ENCODE results near the gene VASH2. TPM values are rescaled to one million over a fixed set of nuclear protein-coding genes. Genes with fewer than 3 reads are reported as not detected.

The VASH2 gene
- total and polyA plus RNA-seq, 2 experiments from 2014 or later = 129 to 381 TPM

DNA sequence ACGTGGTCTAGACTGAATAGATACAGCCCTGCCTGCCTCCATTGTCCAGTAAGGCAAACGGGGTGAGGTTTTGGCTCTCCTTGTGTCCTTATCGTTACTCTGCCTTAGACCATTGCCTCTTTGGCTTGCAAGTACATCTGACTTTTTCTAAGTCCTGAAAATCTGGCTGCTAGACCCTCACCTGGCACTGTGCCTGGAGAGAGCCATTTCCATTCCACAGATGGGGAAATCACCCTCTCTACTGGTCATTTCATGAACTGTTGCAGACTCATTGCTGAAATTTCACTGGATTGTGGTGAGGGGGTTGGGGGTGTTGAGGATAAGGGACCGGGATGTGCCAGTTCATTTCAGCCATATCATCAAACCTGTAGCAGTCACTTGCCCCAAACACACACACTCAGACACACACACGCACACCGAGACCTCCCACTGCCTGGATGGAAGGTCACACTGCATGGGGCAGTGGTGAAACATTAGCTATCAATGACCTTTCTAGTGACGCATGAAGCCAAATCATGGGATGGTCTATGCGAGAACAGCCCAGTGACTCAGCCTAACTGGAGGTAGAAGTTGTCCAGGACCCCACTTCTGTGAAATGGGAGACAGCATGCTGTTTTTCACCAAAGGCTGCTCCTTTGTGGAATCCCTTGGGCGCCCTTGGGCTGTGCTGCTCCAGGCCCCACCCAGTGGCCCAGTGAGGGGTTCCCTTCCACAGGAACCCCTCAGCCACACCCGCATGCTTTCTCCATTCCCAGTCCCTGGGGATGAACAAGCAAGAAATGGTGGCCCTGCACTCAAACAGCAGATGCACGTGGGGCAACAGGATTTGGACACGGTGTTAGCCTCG, 34.9 kb upstream of the VASH2 start (continued):
- TF ChIP-seq, protein P1, sequence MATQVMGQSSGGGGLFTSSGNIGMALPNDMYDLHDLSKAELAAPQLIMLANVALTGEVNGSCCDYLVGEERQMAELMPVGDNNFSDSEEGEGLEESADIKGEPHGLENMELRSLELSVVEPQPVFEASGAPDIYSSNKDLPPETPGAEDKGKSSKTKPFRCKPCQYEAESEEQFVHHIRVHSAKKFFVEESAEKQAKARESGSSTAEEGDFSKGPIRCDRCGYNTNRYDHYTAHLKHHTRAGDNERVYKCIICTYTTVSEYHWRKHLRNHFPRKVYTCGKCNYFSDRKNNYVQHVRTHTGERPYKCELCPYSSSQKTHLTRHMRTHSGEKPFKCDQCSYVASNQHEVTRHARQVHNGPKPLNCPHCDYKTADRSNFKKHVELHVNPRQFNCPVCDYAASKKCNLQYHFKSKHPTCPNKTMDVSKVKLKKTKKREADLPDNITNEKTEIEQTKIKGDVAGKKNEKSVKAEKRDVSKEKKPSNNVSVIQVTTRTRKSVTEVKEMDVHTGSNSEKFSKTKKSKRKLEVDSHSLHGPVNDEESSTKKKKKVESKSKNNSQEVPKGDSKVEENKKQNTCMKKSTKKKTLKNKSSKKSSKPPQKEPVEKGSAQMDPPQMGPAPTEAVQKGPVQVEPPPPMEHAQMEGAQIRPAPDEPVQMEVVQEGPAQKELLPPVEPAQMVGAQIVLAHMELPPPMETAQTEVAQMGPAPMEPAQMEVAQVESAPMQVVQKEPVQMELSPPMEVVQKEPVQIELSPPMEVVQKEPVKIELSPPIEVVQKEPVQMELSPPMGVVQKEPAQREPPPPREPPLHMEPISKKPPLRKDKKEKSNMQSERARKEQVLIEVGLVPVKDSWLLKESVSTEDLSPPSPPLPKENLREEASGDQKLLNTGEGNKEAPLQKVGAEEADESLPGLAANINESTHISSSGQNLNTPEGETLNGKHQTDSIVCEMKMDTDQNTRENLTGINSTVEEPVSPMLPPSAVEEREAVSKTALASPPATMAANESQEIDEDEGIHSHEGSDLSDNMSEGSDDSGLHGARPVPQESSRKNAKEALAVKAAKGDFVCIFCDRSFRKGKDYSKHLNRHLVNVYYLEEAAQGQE (IDR thresholded peaks at IDR 0.05; ENCODE audit: unreplicated experiment) = no peak
- no peak for TF ChIP-seq CREB1 (CRISPR knock-in tag; IDR thresholded peaks at IDR 0.05; ENCODE audit: low read depth)
- TF ChIP-seq, protein P2, sequence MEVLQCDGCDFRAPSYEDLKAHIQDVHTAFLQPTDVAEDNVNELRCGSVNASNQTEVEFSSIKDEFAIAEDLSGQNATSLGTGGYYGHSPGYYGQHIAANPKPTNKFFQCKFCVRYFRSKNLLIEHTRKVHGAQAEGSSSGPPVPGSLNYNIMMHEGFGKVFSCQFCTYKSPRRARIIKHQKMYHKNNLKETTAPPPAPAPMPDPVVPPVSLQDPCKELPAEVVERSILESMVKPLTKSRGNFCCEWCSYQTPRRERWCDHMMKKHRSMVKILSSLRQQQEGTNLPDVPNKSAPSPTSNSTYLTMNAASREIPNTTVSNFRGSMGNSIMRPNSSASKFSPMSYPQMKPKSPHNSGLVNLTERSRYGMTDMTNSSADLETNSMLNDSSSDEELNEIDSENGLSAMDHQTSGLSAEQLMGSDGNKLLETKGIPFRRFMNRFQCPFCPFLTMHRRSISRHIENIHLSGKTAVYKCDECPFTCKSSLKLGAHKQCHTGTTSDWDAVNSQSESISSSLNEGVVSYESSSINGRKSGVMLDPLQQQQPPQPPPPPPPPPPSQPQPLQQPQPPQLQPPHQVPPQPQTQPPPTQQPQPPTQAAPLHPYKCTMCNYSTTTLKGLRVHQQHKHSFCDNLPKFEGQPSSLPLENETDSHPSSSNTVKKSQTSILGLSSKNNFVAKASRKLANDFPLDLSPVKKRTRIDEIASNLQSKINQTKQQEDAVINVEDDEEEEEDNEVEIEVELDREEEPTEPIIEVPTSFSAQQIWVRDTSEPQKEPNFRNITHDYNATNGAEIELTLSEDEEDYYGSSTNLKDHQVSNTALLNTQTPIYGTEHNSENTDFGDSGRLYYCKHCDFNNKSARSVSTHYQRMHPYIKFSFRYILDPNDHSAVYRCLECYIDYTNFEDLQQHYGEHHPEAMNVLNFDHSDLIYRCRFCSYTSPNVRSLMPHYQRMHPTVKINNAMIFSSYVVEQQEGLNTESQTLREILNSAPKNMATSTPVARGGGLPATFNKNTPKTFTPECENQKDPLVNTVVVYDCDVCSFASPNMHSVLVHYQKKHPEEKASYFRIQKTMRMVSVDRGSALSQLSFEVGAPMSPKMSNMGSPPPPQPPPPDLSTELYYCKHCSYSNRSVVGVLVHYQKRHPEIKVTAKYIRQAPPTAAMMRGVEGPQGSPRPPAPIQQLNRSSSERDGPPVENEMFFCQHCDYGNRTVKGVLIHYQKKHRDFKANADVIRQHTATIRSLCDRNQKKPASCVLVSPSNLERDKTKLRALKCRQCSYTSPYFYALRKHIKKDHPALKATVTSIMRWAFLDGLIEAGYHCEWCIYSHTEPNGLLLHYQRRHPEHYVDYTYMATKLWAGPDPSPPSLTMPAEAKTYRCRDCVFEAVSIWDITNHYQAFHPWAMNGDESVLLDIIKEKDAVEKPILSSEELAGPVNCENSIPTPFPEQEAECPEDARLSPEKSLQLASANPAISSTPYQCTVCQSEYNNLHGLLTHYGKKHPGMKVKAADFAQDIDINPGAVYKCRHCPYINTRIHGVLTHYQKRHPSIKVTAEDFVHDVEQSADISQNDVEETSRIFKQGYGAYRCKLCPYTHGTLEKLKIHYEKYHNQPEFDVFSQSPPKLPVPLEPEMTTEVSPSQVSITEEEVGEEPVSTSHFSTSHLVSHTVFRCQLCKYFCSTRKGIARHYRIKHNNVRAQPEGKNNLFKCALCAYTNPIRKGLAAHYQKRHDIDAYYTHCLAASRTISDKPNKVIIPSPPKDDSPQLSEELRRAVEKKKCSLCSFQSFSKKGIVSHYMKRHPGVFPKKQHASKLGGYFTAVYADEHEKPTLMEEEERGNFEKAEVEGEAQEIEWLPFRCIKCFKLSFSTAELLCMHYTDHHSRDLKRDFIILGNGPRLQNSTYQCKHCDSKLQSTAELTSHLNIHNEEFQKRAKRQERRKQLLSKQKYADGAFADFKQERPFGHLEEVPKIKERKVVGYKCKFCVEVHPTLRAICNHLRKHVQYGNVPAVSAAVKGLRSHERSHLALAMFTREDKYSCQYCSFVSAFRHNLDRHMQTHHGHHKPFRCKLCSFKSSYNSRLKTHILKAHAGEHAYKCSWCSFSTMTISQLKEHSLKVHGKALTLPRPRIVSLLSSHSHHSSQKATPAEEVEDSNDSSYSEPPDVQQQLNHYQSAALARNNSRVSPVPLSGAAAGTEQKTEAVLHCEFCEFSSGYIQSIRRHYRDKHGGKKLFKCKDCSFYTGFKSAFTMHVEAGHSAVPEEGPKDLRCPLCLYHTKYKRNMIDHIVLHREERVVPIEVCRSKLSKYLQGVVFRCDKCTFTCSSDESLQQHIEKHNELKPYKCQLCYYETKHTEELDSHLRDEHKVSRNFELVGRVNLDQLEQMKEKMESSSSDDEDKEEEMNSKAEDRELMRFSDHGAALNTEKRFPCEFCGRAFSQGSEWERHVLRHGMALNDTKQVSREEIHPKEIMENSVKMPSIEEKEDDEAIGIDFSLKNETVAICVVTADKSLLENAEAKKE (CRISPR knock-in tag; IDR thresholded peaks at IDR 0.05) = peak; percentile 6; the same call in 1 of the 2 replicates
